ENCODE data around the gene STC2.
"Not testable (repeated sequence)": the region's sequence is repeated elsewhere in the genome, so short reads cannot be mapped to it uniquely, and the experiment has no call there.

STC2 gene

GRCh38 chr5:173293817-173294672 lies 34.2 kb downstream of the STC2 start:
- peak; percentile 46 for DNase-seq

DNA sequence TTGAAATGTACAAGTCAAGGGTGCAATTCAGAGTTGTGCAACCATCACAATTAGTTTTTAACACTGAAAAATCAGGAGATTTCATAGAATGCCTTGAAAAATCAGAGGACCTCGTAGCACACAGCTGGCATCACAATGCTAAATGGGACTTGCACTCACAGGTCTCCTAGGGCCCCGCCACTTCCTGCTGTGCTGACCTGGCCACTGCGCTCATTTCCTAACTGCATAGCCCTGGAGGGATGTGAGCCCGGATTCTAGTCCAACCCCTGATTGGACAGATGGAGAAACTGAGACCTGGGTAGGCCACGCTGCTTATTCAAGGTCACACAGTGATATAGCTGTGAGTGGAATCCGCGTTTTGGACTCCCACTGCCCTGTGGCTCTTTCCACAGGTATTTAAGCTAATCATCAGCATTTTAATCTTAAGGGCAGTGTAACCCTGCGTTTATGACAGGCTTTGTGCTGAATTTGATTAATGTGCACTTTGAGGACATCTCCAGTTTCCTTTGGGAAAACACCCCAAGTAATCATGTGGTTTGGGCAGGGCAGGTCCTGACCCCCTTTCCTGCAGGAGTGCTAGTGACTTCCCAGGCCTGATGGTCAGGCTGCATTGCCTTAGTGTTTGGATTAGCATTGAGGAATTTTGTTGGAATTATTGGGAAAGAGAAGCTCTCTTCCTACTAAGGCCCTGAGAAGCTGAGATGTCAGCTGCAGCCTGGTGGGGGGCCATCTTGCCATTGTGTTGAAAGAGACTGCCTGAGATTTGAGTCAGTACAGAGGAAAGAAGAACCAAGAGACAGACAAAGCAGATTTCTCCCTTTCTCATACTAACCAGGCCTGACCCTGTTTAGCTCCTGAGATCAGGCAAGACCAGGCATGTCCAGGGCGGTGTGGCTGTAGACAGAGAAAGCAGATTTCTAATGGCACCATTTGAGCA lies 36.2 kb downstream of the STC2 start:
- no peak for DNase-seq

DNA sequence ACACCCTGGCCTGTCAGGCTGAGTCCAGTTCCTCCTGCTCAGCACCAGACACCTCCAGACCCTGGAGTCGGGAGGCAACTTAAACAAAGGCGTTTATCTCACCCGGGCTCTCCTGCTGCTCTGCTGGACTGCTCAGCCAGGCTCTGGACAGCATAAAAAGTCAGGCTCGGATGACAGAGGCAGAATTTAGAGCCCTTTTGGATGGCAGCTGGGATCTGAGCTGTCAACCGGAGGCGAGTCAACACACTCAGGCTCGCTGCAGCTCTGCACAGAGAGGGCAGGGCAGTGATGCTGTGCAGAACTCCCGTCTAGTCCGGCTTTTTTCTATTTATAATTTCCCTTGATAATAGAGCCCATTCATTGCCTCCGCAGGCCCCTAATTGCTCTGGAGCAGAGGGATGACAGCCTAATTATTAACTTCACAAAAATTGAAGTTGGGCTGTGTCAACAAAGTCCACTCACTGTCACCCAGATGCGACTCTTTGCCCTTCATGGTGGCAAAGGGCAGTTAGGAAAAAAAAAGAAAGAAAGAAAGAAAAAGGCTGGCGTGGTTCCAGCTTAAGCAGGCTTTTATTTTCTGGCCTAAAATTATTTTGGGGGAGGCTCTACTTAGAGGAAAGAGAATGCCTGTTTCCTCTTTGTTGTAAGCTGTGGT lies 37.6 kb downstream of the STC2 start:
- no peak for DNase-seq

- no peak for DNase-seq
These were observed 38.8 kb downstream of the STC2 start for GRCh38 chr5:173289372-173289771.

GRCh38 chr5:173288632-173289031 lies 39.6 kb downstream of the STC2 start:
- no peak for DNase-seq

DNA sequence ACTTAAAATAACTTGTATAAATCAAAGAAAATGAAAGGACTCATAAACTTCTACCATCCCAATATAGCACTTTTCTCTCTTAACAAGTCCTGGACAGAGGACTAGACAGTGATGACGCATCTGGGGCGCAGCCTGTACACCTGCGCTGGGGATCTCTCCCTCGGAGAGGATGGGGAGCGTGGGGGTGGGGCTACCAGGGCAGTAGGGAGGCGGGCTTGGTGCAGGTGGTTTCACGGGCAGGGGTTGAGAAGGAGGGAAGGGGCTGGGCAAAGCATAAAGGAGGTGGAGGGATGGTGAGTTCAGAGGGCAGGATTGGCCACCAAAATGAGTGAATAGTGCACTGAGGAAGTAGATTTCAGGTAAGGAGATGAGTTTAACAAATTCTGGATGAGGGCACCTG lies 41.1 kb downstream of the STC2 start:
- DNase-seq, result no peak

DNA sequence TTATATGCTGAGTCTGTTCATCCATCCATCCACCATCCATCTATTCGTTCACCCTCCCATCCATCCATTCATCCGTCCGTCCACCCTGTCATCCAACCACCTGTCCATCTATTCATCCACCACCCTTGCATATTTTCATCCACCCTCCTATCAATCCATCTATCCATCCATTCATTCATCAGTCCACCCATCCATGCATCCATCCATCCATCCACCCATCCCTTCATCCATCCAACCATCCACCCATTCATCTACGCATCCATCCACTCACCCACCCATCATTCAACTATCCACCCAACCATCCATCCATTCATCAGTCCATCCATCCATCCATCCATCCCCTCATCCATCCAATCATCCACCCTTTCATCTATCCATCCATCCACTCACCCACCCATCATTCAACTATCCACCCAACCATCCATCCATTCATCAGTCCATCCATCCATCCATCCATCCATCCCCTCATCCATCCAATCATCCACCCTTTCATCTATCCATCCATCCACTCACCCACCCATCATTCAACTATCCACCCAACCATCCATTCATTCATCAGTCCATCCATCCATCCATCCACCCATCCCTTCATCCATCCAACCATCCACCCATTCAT lies 43.8 kb downstream of the STC2 start:
- DNase-seq, result not testable (repeated sequence)

- peak; percentile 48 for DNase-seq
These were observed 44.6 kb downstream of the STC2 start for GRCh38 chr5:173283318-173284288.

DNA sequence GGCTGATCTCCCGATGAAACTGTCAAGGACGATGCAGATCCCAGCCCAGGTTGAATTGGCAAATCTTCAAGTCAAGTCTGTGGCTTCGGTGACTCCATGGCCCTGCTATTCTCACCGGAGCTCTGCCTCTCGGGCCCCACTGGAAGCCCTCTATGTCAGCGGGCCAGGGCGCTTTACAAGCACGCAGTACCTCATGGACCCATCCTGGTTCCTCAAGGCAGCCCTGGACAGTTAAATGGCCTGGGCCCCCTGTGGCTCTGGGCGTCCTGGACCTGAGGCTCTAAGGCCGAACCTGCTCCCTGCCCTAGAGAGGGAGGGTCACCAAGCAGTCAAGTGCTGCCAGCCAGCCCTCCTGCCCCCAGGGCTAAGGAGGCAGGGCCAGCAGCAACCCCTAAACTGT lies 45.3 kb downstream of the STC2 start:
- DNase-seq, result no peak

DNA sequence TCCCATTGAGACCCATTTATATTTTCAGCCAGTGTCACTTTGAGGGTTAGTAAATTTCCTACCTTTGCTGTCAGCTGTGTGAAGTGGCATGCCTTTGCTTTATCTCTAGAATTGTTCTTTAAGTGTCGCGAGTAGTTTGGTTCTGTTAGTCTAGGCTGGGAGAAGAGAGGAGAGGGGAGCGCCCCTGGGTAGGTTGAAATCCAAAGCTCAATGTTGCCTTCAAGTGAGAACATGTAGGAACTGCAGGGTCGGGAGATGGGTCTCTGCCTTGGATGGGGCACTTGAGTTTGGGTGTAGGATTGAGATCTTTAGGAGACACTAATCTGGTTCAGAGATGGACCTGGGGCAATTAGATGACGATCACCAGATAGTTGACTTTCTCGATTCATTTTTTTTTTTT lies 46.3 kb downstream of the STC2 start:
- DNase-seq, result no peak

GRCh38 chr5:173279166-173279565 lies 49.0 kb downstream of the STC2 start:
- DNase-seq, result no peak

- no peak for DNase-seq
These were observed 49.6 kb downstream of the STC2 start for GRCh38 chr5:173278641-173279040.

DNA sequence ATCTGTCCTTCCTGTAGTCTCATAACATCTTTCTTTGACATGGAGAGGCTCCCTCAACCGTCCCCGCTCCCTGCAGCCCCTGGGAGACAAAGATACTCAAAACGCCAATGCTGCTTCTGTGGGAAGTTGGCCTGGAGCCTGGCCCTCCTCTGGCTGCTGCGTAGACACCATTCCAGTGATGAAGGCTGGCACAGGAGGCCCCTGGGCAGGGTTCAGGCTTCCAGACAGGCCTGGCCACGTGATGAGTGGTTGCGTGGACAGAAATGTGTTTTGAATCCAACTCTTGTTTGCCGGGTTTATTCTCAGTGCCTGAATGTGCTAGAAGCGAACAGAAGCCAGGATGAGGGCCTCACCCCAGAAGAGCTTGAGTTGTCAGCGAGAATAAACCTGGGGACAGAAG lies 50.0 kb downstream of the STC2 start:
- no peak for DNase-seq

GRCh38 chr5:173274771-173275170 lies 53.4 kb downstream of the STC2 start:
- DNase-seq, result no peak

DNA sequence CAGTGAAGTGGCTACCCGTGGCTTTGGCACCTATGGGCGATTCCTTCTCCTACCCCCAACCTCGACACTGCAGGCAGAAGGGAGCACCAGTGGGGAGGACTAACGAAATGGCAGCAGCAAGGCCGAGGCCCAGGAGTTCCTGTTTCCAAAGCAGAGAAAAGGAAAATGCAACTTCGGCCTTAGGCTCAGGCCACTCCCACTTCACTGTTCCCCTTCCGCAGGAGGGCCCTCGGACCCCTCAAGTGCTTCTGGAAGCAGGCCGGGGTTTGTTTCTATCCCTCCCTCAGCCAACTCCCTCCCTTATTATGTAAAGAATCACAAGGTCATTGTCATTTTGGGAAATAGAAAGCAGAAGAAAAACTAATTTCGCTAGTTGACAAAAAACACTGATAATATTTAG lies 56.8 kb downstream of the STC2 start:
- DNase-seq, result no peak

DNA sequence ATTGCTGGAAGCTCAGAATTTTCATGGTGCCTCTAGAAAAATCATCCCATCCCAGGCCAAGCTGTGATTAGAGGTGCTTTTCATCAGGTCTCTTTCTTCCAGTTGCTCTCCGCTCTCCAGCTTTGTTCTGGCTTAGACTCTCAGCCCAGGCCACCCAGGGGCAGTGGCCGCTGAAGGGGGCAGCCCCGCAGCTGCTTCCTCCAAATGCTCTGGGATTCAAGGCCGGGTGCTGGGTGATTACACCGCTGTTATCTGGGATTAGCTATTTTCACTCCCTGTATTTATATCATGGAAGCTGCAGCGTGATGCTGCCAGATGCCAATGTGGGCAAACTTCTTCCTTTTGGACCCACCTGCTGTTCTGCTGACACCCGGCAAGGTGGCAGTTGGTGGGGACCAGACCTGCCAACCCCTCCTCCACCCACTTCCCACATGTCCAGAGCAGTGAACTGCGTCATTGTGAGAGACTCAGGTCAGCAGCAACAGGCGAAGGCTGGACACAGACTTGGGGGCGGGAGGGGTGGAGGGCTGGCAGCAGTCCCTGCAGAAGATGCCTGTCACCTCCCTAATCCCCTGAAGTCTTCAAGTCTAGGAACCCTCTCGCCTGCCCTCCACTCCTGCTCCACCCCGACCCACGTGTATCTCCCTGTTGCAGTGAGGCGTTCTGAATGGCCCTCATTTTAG lies 59.3 kb downstream of the STC2 start:
- DNase-seq, result no peak

- DNase-seq, result no peak
These were observed 62.8 kb downstream of the STC2 start for GRCh38 chr5:173265433-173265832.

Measured in amniotic stem cell (primary cell).